T-helper 1 cell treated with Interleukin-12 subunit alpha and Interleukin-12 subunit beta and Interleukin-4 antibody, amounts not matched to agents 30 μg/mL and 1 μg/mL, for 36 hours (primary cell): ENCODE results near the gene HAUS5.

Experiments used
- H3K27ac Mint-ChIP-seq: one replicate; pipeline ENCODE4 v1.8.0; 2021; ENCODE audit warnings: mild to moderate bottlenecking, mixed read lengths
- H3K27me3 Mint-ChIP-seq: one replicate; pipeline ENCODE4 v1.8.0; 2021; ENCODE audit warnings: low read depth, mixed read lengths
- H3K36me3 Mint-ChIP-seq: one replicate; pipeline ENCODE4 v1.8.0; 2021; ENCODE audit warnings: low read depth, mixed read lengths
- H3K4me1 Mint-ChIP-seq: one replicate; pipeline ENCODE4 v1.8.0; 2021; ENCODE audit warnings: low read depth, mixed read lengths
- H3K4me3 Mint-ChIP-seq: one replicate; pipeline ENCODE4 v1.8.0; 2021; ENCODE audit warnings: mild to moderate bottlenecking, moderate library complexity, mixed read lengths
- H3K9me3 Mint-ChIP-seq: one replicate; pipeline ENCODE4 v1.8.0; 2021; ENCODE audit warnings: mixed read lengths

HAUS5 gene

DNA sequence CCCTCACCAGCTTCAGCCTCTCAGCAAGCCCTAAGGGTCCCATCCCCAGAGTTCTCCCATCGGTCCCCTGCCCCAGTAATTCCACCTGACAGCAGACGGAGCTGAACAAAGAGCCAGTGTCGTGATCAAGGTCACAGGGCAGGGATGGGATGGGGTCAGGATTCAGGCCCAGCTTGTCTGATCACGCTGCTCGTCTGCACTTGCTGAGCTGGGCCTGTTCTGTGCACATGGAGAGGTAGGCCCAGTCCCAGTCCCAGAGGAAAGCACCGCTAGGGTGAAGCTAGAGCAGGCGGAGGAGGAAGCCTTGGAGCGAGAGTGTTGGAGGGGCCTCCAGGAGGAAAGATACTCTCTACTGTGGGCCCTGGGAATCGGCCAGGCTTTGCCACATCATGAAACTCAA lies 9.2 kb downstream of the HAUS5 start:
- peaks cover 10% of the 10 kb centered on the region for H3K36me3 Mint-ChIP-seq
- no peaks in the 10 kb centered on the region for H3K4me1 Mint-ChIP-seq
- H3K27me3 Mint-ChIP-seq = no peaks in the 10 kb centered on the region

DNA sequence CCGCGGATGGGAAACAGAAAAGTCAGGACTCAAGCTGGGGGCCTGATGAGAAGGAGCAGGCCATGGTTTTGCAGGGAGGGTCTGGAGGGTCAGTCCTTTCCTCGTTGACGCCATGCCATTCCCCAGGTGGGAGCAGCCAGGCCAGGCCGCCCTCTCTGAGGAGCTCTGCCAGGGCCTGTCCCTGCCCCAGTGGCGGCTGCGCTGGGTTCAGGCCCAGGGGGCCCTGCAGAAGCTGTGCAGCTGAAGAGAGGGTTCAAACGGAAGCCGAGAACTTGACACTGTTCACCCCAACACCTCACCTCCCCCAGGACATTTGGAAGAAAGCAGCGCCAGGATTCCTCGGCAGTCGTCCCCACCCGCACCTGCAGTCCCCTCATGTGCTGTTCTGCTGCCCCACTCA lies 10.2 kb downstream of the HAUS5 start:
- no peaks in the 10 kb centered on the region for H3K9me3 Mint-ChIP-seq
- H3K4me3 Mint-ChIP-seq = no peak overlapping the region
- H3K27me3 Mint-ChIP-seq = no peaks in the 10 kb centered on the region
- H3K27ac Mint-ChIP-seq = no peak overlapping the region
- H3K4me1 Mint-ChIP-seq = no peaks in the 10 kb centered on the region
- H3K36me3 Mint-ChIP-seq = peaks cover 10% of the 10 kb centered on the region

More for the DNA sequence above, 9.2 kb downstream of the HAUS5 start:
- Mint-ChIP-seq H3K9me3 (no peaks in the 10 kb centered on the region), H3K4me3 (no peak overlapping the region), H3K27ac (no peak overlapping the region)

DNA sequence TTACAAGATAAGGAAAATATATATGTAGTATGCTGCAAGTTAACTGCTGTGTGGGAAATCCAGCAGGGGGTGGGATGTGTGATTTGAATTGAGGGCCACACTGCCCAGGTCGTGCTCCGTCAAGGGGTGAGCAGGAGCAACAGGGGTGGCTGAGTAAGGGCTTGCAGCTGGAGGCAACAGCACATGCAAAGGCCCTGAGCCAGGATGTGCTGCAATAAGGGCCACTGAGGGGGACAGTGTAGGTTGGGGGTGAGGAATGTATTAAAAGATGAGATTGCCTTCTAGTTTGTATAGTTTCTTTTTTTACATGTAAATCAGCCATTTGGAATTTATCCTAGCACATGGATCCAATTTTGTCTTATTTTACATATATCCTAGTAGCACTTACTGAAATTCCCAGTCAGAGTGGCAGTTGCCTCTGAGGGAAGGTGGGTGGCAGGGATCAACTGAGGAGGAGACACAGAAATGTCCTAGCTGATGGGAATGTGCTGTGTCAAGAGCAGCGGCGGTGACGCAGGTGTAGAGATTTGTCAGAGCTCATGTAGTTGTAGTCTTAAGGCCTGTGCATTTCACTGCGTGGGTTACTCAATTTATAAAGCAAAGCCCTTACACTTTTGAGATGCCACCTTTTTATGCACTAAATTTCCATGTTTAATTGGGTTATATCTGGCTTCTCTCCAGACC lies 10.9 kb downstream of the HAUS5 start:
- Mint-ChIP-seq H3K4me1 (peaks cover 4% of the 10 kb centered on the region), H3K27me3 (no peaks in the 10 kb centered on the region), H3K4me3 (no peak overlapping the region), H3K36me3 (peaks cover 10% of the 10 kb centered on the region), H3K27ac (no peak overlapping the region), H3K9me3 (no peaks in the 10 kb centered on the region)

DNA sequence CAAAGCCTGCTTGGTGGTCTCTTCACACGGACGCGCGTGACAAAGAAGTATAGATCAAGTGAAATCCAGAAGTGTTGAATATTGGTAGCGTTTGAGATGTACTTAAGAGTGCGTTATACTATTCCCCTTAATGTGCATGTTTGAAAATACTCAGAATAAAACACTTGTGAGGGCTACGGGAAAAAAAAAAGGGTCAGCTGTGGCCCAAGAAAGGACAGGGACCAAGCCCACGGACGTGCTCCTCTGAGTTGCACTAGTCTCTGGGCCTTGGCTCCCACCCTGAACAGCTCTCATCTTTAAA lies 15.7 kb downstream of the HAUS5 start:
- Mint-ChIP-seq H3K4me3 (peak overlapping the region; percentile 100), H3K36me3 (peaks cover 26% of the 10 kb centered on the region), H3K4me1 (peaks cover 18% of the 10 kb centered on the region), H3K27ac (peak overlapping the region; percentile 100), H3K9me3 (no peaks in the 10 kb centered on the region), H3K27me3 (no peaks in the 10 kb centered on the region)

DNA sequence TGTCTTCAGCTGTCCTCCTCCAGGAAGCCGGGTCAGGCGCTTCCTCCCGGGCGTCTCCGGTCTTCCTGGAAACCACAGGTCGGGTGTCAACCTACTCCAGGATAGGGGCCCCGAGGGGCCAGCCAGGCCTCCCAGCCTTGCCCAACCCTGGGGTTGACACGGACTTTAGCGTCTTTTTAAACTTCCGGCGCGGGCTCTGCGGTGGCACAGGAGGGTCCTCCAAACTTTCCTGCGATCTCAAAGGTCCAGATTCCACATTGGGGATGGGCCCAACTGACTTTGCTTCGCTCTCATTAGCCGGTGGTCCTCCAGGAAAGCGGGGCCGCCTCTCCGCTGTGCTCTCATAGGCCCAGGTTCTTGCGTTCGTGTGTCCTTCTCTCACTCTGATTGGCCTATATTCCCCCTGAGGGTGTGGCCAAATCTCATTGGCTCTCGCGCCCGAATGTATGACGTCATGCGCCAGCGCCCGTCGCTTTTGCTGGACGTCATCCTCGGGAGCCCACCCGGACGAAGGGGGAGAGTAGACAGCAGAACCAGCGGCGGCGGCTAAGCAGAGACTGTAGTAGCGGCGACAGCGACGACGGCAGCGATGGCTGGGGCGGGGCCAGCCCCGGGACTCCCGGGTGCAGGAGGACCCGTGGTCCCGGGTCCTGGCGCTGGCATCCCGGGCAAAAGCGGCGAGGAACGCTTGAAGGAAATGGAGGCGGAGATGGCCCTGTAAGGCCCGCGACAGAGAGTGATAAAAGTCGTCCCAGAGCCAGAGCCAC lies 16.2 kb downstream of the HAUS5 start, which contains the start of gene RBM42:
TSS of gene RBM42 (plus strand) at position 472 of the 767 bp plus-strand sequence. CDS start at position 590, 118 bp downstream.
- peaks cover 20% of the 10 kb centered on the region for H3K4me1 Mint-ChIP-seq
- no peaks in the 10 kb centered on the region for H3K9me3 Mint-ChIP-seq
- H3K27me3 Mint-ChIP-seq = no peaks in the 10 kb centered on the region
- peak within 1 kb of the TSS; percentile 100 for H3K27ac Mint-ChIP-seq
- H3K36me3 Mint-ChIP-seq = peaks cover 27% of the 10 kb centered on the region
- H3K4me3 Mint-ChIP-seq = peak within 1 kb of the TSS; percentile 100

DNA sequence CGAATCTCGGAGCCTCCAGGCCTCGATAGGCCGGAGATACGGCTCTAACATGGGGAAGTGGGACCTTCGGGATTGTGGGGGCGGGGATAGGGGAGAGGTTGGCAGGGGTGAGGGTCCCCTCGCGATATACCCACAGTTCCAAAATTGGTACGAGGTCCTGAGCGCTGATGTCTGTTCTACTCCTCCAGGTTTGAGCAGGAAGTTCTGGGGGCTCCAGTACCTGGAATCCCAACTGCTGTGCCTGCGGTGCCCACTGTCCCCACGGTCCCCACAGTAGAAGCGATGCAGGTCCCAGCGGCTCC lies 16.7 kb downstream of the HAUS5 start:
- Mint-ChIP-seq H3K9me3 (no peaks in the 10 kb centered on the region), H3K36me3 (peaks cover 27% of the 10 kb centered on the region)

DNA sequence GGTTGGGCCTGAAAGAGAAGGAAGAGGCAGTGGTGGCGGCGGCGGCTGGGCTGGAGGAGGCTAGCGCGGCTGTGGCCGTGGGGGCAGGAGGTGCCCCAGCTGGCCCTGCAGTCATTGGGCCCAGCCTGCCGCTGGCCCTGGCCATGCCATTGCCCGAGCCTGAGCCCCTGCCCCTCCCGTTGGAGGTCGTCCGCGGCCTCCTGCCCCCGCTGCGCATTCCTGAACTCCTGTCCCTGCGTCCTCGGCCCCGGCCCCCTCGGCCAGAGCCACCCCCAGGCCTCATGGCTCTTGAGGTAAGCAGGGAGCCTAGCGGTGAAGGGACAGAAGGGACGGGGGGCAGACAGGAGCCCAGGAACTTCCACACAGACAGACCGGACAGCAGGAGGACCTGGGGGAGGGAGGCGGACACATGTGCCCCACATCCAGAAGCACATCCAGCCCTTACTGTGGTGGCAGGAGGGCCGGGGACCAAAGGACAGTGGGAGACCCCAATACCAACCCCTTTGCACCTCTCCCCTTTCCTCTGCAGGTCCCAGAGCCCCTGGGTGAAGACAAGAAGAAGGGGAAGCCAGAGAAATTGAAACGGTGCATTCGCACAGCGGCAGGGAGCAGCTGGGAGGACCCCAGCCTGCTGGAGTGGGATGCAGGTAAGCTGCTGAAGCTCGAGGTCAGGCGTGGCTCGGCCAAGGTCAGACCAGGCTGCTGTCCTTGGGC lies 21.3 kb downstream of the HAUS5 start:
- no peaks in the 10 kb centered on the region for H3K9me3 Mint-ChIP-seq
- H3K36me3 Mint-ChIP-seq = peaks cover 42% of the 10 kb centered on the region
- H3K27me3 Mint-ChIP-seq = no peaks in the 10 kb centered on the region
- H3K4me3 Mint-ChIP-seq = no peak overlapping the region
- no peak overlapping the region for H3K27ac Mint-ChIP-seq
- H3K4me1 Mint-ChIP-seq = peaks cover 16% of the 10 kb centered on the region

More for the DNA sequence above, 16.7 kb downstream of the HAUS5 start:
- Mint-ChIP-seq H3K4me3 (peak overlapping the region; percentile 100), H3K27ac (peak overlapping the region; percentile 100), H3K27me3 (no peaks in the 10 kb centered on the region), H3K4me1 (peaks cover 20% of the 10 kb centered on the region)

DNA sequence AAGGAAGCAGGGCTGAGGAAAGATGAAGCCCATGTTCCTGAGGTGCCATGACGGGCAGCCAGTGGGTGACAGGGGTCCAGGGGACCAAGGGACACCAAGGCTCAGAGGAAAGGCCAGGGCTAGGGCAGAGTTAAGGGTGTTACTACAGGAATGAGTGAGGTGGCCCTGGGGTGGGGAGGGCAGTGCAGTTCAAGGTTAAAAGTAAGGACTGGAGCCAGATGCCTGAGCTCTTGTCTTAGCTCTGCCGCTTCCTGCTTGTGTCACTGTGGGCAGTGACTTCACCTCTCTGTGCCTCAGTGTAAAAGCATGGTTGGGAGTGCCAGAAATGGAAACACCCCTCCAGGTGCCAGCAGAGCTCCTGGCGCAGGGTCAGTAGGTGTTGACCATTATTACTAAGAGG lies 24.1 kb downstream of the HAUS5 start:
- peaks cover 33% of the 10 kb centered on the region for H3K36me3 Mint-ChIP-seq
- H3K27ac Mint-ChIP-seq = no peak overlapping the region
- peaks cover 6% of the 10 kb centered on the region for H3K4me1 Mint-ChIP-seq
- H3K4me3 Mint-ChIP-seq = no peak overlapping the region
- H3K27me3 Mint-ChIP-seq = no peaks in the 10 kb centered on the region
- no peaks in the 10 kb centered on the region for H3K9me3 Mint-ChIP-seq

DNA sequence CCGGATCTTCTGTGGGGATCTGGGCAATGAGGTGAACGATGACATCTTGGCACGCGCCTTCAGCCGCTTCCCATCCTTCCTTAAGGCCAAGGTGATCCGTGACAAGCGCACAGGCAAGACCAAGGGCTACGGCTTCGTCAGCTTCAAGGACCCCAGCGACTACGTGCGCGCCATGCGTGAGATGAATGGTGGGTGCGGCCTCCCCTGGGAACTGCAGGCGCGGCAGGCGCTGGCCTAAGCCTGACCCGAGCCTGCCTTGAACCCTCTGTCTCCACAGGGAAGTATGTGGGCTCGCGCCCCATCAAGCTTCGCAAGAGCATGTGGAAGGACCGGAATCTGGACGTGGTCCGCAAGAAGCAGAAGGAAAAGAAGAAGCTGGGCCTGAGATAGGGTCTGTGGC lies 24.6 kb downstream of the HAUS5 start:
- Mint-ChIP-seq H3K36me3 (peaks cover 28% of the 10 kb centered on the region), H3K27me3 (no peaks in the 10 kb centered on the region), H3K9me3 (no peaks in the 10 kb centered on the region), H3K4me1 (peaks cover 5% of the 10 kb centered on the region), H3K27ac (no peak overlapping the region), H3K4me3 (no peak overlapping the region)

DNA sequence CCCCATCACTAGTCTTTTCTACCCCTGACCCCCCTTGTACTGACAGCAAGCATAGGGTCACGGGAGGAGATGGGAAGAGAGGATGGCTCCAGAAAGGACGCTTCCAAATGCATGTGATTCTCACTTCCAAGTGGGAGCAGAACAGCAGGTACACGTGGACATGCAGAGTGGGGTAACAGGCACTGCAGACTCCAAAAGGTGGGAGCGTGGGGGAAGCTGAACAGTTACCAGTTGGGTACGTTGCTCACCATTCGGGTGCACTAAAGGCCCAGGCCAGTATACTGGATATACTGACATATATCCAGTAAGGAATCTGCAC lies 26.7 kb downstream of the HAUS5 start:
- no peaks in the 10 kb centered on the region for H3K9me3 Mint-ChIP-seq
- H3K27ac Mint-ChIP-seq = no peak overlapping the region
- peaks cover 4% of the 10 kb centered on the region for H3K4me1 Mint-ChIP-seq
- peaks cover 18% of the 10 kb centered on the region for H3K36me3 Mint-ChIP-seq
- H3K27me3 Mint-ChIP-seq = no peaks in the 10 kb centered on the region
- no peak overlapping the region for H3K4me3 Mint-ChIP-seq

DNA sequence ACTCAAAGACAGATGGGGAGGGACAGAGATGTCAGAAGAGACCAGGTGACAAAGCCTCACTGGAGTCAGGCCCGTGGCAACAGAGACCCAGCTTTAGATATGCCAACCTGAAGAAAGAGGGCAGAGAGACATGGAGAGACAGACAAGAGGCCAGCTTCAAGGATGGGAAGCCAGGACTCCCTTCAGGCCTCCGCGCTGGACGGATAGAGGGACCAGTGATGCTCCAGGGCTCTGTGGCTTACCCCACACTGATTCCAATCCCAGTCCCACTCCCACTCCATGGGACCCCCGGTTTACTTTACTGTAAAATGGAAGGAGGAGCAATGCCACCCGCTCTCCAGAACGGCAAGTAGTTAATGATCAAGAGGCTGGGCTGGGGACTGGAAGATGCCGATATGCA lies 27.3 kb downstream of the HAUS5 start:
- Mint-ChIP-seq H3K4me1 (peaks cover 8% of the 10 kb centered on the region), H3K27ac (no peak overlapping the region), H3K9me3 (no peaks in the 10 kb centered on the region), H3K4me3 (no peak overlapping the region), H3K27me3 (no peaks in the 10 kb centered on the region), H3K36me3 (peaks cover 18% of the 10 kb centered on the region)

DNA sequence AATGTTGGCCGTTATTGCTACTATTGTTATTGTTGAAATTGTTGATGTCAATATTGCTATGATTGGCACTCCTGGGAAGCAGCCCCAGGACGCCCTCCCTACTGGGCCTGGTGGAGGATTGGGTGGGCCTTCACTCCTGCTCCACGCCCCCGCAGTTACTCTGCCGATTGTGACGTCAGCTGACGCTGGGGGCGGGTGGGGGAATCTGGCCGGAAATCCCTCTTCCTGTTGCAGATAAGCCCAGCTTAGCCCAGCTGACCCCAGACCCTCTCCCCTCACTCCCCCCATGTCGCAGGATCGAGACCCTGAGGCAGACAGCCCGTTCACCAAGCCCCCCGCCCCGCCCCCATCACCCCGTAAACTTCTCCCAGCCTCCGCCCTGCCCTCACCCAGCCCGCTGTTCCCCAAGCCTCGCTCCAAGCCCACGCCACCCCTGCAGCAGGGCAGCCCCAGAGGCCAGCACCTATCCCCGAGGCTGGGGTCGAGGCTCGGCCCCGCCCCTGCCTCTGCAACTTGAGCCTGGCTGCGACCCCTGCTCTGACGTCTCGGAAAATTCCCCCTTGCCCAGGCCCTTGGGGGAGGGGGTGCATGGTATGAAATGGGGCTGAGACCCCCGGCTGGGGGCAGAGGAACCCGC lies 29.1 kb downstream of the HAUS5 start, which contains the start of gene ETV2:
TSS of gene ETV2 (plus strand) at position 231 of the 637 bp plus-strand sequence. CDS start 716 bp downstream, outside the sequence.
- Mint-ChIP-seq H3K27ac (peak within 1 kb of the TSS; percentile 36), H3K4me1 (peaks cover 19% of the 10 kb centered on the region), H3K4me3 (peak within 1 kb of the TSS; percentile 94), H3K27me3 (no peaks in the 10 kb centered on the region), H3K9me3 (no peaks in the 10 kb centered on the region), H3K36me3 (peaks cover 9% of the 10 kb centered on the region)

DNA sequence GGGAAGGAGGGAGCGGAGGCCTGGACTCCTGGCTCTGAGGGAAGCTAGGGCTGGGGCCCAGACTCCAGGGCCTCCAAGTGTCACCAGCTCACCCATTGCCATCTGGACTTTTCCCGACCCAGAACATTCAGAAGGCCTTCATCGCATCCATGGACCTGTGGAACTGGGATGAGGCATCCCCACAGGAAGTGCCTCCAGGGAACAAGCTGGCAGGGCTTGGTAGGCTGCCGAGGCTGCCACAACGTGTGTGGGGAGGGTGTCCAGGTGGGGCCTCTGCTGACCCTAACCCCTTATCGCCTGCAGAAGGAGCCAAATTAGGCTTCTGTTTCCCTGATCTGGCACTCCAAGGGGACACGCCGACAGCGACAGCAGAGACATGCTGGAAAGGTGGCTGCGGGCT lies 29.8 kb downstream of the HAUS5 start:
- H3K4me1 Mint-ChIP-seq = peaks cover 21% of the 10 kb centered on the region
- no peaks in the 10 kb centered on the region for H3K9me3 Mint-ChIP-seq
- peak overlapping the region; percentile 20 for H3K27ac Mint-ChIP-seq
- H3K4me3 Mint-ChIP-seq = peak overlapping the region; percentile 94
- no peaks in the 10 kb centered on the region for H3K27me3 Mint-ChIP-seq
- H3K36me3 Mint-ChIP-seq = peaks cover 4% of the 10 kb centered on the region

DNA sequence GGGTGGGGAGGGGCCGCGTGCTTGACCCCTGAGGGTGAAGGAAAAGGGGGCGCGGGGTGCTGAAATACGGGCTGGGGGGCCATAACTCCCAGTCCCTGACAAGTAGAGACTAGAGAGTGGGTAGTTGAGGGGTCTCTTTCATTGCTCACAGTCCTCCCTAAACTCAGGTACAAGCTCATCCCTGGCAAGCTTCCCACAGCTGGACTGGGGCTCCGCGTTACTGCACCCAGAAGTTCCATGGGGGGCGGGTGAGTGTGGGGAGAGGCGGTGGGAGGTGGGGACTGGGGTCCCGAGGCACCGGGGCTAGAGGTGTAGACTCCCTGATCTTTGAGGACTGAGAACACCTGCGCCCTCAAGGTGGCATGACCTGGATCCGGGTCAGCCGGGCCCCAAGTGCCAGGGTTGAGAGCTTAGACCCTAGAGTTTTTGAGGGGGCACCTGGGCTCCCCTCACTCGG lies 30.3 kb downstream of the HAUS5 start:
- peak overlapping the region; percentile 94 for H3K4me3 Mint-ChIP-seq
- no peaks in the 10 kb centered on the region for H3K27me3 Mint-ChIP-seq
- peaks cover 4% of the 10 kb centered on the region for H3K36me3 Mint-ChIP-seq
- peaks cover 23% of the 10 kb centered on the region for H3K4me1 Mint-ChIP-seq
- H3K27ac Mint-ChIP-seq = no peak overlapping the region
- H3K9me3 Mint-ChIP-seq = no peaks in the 10 kb centered on the region
